T-helper 2 cell (primary cell): ENCODE data around the gene FBXO27.
"Not testable (repeated sequence)": the region's sequence is repeated elsewhere in the genome, so short reads cannot be mapped to it uniquely, and the experiment has no call there.

ENCODE experiments used
- DNase-seq, 5 experiments: peaks; one replicate each; pipeline versions ENCODE4 v3.0.0 to v3.0.0-alpha.2; 2012 to 2022
- total RNA-seq, 2 donors: gene quantifications; one replicate each; lab custom pipeline; 2026; lab: John Stamatoyannopoulos, UW

FBXO27 gene
- 0 to 0.07 reads per million in 2 donors for total RNA-seq

- DNase-seq = no peak
These were observed at the start of gene FBXO27 for GRCh38 chr19:39032063-39032918. FBXO27 (minus strand) TSS chr19:39032549; CDS start chr19:39032227, 322 bp downstream.

GRCh38 chr19:39080431-39080830 lies 48.1 kb upstream of the FBXO27 start:
- DNase-seq = no peak

- DNase-seq = no peak
These were observed 46.3 kb upstream of the FBXO27 start for GRCh38 chr19:39078436-39079200.

DNA sequence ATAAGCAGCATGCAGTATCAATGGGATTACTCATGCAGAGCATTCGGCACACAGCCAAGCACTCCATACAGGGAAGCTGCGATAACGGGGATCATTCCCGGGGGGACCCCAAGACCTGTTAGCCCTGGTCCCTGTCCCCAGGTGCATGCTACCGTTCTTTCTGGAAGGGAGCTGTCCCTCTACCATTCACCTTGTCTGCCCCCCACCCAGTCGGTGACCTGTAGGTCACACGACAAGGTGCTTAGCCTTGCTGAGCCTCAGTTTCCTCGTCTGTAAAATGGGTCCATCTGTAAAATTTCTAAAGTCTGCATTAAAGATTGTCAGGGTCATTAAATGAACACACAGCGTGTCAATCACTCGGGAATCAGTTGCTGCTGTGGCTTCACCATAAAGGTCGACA lies 45.0 kb upstream of the FBXO27 start:
- DNase-seq = no peak

DNA sequence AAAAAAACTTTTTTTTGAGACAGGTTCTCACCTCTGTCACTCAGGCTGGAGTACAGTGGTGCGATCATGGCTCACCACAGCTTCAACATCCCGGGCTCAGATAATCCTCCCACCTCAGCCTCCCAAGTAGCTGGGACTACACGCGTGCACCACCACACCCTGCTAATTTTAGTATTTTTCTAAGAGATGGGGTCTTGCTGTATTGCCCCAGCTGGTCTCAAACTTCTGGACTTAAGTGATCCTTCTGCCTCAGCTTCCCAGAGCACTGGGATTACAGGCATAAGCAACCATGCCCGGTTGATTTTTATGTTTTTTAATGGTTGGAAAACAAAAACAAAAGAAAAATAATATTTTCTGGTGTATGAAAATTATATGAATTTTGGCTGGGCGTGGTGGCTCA lies 42.6 kb upstream of the FBXO27 start:
- DNase-seq = no peak

- DNase-seq = no peak
These were observed 41.9 kb upstream of the FBXO27 start for GRCh38 chr19:39074205-39074692.

DNA sequence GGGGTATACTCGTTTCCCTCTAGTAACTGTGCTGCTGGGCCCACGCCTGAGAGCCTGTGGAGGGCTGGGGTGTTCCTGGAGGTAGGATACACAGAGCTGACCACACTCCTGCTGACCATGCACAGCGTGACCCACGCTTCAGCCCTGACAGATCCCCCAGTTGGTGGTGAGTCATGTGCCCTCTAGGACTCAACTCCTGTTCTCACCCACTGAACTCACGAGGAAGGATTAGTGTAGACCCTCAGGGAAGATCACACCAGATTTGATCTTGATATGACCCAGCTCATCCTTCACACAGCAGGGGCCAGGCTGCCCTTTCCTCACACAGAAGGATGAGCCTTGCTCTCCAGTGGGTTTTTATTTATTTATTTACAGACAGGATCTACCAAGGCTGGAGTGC lies 38.5 kb upstream of the FBXO27 start:
- no peak for DNase-seq

GRCh38 chr19:39068259-39068658 lies 35.9 kb upstream of the FBXO27 start:
- not testable (repeated sequence) for DNase-seq

DNA sequence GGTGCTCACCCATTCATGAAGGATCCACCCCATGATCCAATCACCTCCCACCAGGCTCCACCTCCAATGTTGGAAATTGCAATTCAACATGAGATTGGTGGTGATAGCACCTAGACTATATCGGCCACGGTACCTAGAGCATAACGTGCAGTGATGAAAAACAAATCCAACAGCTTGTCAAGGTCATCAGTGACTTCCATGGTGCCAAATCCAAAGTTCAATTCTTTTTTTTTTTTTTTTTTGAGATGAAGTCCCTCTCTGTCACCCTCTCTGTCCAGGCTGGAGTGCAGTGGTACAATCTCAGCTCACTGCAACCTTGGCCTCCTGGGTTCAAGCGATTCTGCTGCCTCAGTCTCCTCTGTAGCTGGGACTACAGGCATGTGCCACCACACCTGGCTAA lies 34.8 kb upstream of the FBXO27 start:
- no peak for DNase-seq

DNA sequence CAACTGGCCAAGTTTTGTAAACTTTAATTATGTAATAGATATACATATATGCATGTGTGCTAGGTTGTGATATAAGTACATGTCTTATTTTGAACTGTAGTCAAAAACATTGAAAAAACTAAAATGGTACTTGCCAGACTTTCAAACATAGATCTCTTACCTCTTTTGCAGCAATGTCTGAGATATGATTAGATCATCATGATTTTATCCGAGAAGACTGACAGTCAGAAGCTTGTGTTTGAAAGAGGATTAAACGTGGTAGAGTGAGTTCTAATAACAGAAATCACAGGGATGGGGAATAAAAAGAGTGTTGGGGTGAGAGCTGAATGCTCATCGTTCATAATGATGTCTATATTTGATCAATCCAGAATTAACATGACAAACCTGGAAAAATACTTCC lies 33.6 kb upstream of the FBXO27 start:
- DNase-seq = no peak

- no peak for DNase-seq
These were observed 32.1 kb upstream of the FBXO27 start for GRCh38 chr19:39064405-39064804.

- no peak for DNase-seq
These were observed 27.8 kb upstream of the FBXO27 start for GRCh38 chr19:39060171-39060570.

GRCh38 chr19:39059302-39059701 lies 27.0 kb upstream of the FBXO27 start:
- DNase-seq = no peak

GRCh38 chr19:39057615-39058014 lies 25.3 kb upstream of the FBXO27 start:
- DNase-seq = no peak

- no peak for DNase-seq
These were observed 21.7 kb upstream of the FBXO27 start for GRCh38 chr19:39054091-39054470.

DNA sequence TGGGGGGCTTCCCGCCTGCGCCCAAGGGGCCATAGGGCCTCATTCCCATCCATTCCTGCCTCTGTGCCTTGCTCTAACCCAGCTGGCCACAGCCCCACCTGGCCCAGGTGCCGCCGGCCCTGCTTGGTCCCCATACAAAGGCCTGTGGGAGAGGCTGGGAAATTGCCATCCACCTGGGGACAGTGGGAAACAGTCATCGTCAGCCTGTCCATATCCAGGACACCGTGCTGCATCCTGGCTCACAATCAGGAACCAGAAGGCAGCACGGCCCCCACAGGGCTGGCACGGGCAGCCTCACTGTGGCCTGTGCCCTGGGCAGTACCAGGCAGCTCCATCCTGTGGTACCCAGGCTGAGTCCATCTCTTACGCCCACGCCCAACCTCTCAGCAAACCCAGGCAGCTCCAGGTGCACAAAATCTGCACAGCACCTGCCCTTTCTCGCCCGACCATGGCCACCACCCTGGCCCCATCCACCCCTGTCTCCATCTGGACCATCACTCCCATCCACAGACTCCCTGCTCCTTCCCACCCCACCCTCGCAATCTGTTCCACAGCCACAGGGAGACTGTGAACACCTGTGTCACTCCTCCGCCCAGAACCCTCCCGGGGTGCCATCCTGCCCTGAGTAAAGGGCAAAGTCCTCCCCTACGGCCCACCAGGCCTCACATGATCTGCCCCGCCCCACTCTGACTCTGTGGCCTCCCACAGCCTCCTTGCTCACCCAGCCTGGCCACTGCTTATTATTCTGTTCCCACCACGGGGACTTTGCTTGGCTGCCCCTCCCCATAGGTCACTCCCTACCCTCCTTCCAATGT lies 21.1 kb upstream of the FBXO27 start:
- no peak for DNase-seq

DNA sequence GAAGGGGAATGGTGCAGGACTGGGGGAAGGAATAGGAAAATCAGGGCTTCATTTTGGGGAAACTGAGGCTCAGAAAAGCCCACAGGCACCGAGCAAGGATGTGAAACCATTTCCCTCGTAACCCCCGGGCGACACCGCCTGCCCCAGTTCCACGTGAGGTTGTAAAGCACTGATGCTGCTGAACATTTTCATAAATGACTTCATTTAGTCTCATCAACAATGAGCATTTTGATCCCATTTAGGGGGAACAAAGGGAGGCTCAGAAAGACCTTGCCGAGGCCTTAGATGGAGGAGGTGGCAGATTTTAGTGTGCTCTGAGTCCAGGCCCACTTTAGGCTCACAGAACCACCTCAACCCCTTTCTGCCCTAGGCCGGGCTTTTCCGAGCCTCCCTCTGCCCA lies 20.5 kb upstream of the FBXO27 start:
- no peak for DNase-seq

DNA sequence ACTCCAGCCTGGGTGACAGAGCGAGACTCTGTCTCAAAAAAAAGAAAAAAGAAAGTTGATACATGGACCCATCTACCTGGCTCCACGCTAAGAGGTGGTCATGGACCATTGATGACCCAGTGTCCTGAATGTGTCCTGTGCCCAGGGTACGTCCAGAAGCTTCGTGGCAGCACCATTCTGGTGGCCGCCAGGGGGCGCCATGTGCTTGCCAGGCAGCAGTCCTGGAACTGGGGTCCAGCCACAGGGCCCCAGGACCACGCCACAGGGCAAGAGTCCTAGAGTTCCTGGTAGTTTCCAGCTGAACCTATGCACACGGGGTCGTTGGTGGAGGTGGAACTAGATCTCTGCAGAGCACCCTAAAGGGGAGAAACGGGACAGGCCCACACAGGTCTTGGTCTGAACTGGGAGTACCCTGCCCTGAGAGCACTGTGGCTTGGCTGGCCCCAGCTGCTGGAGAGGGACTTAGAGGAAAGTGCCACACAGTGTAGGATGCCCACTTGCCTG lies 19.9 kb upstream of the FBXO27 start:
- DNase-seq = peak; percentile 47 to 62 (median 59)

DNA sequence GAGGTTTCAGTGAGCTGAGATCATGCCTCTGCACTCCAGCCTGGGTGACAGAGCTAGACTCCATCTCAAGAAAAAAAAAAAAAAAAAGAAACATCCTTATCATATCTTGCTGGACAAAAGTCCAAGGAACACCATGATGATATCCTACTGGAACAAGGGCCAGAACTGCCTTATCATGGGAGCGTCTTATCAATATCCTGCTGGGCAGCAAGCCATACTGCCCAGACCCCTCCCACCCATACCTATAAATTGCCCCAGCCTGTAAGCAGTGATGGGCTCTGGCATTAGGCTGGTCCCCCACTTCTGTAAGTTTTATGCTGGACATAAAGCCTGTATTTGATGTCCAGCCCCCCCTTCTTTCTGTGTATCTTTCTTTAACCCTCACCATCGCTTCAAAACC lies 14.7 kb upstream of the FBXO27 start:
- DNase-seq = no peak

GRCh38 chr19:39046037-39046821 lies 13.9 kb upstream of the FBXO27 start:
- peak in 1 of 5 experiments; percentile 45 for DNase-seq

- DNase-seq = no peak
These were observed 13.2 kb upstream of the FBXO27 start for GRCh38 chr19:39045506-39045905.

- no peak for DNase-seq
These were observed 5.7 kb upstream of the FBXO27 start for GRCh38 chr19:39038098-39038497.
